B cell (primary cell): Measurements from ENCODE around the gene HMX2. TPM values are rescaled to one million over a fixed set of nuclear protein-coding genes. Genes with fewer than 3 reads are reported as not detected.

Experiments used
- ATAC-seq: fragments of 200-7000 bp; cut with Tn5 transposase; one replicate; pipeline ENCODE4 v1.10.0; 2021; ENCODE audit warnings: low read depth, mild to moderate bottlenecking, moderate number of reproducible peaks, moderate library complexity
- CTCF ChIA-PET: fragments of 350-600 bp; sonication (Branson Sonifier 250); formaldehyde crosslinking; loops from one replicate; lab custom pipeline; 2021; ENCODE audit warnings: antibody characterized with exemption, inconsistent platforms; lab: Charles Lee
- POLR2A ChIA-PET: fragments of 350-600 bp; sonication (Branson Sonifier 250); formaldehyde crosslinking; loops from one replicate; lab custom pipeline; 2021; ENCODE audit warnings: antibody characterized with exemption; lab: Charles Lee
- DNase-seq: peaks from one replicate; pipeline ENCODE4 v3.0.0; 2013
- H2AFZ ChIP-seq: 2 replicates; pipeline ENCODE4 v1.6.1; 2012; ENCODE audit warnings: mild to moderate bottlenecking, low read depth, low read length; ENCODE audit not compliant: insufficient read depth, poor library complexity, severe bottlenecking
- H3K27ac ChIP-seq, 2 donors: 1 replicate in 1 of 2; 2 replicates in 1 of 2; pipeline ENCODE4 v1.5.1; 2012 to 2013; ENCODE audit warnings: low read length in 2 of 2, mild to moderate bottlenecking in 2 of 2, moderate library complexity in 1 of 2
- H3K27me3 ChIP-seq, 4 experiments: fragments of 200-600 bp in 1 of 4; sonication (generic) in 1 of 4; replicated peaks in 1 of 4; 1 replicate in 2 of 4; 2 replicates in 2 of 4; pipeline versions ENCODE4 v1.6.1 to v1.7.0; 2013 to 2016; ENCODE audit warnings: low read length in 3 of 4, mild to moderate bottlenecking in 2 of 4, mixed read lengths in 1 of 4, moderate library complexity in 1 of 4; ENCODE audit not compliant: insufficient read depth in 4 of 4, control insufficient read depth in 3 of 4; ENCODE audit errors: control extremely low read depth in 1 of 4
- H3K36me3 ChIP-seq, 2 experiments: replicated peaks in 1 of 2; 1 replicate in 1 of 2; 2 replicates in 1 of 2; pipeline versions ENCODE4 v1.6.1 to v1.7.1; 2013; ENCODE audit warnings: low read length in 1 of 2; ENCODE audit not compliant: insufficient read depth in 2 of 2, control insufficient read depth in 1 of 2; ENCODE audit errors: control extremely low read depth in 1 of 2, extremely low read depth in 1 of 2
- H3K4me1 ChIP-seq, 2 donors: fragments of 200-600 bp in 1 of 2; sonication (generic) in 1 of 2; 1 replicate in 1 of 2; 2 replicates in 1 of 2; pipeline versions ENCODE4 v1.5.1 to v1.6.1; 2013 to 2017; ENCODE audit warnings: low read length in 2 of 2; ENCODE audit not compliant: control insufficient read depth in 2 of 2, insufficient read depth in 2 of 2
- H3K4me2 ChIP-seq: replicated peaks from 2 replicates; pipeline ENCODE3; 2012; ENCODE audit warnings: mild to moderate bottlenecking, low read depth, low read length; ENCODE audit not compliant: poor library complexity, severe bottlenecking
- H3K4me3 ChIP-seq, 5 experiments: fragments of 200-600 bp in 1 of 5; sonication (generic) in 1 of 5; 1 replicate in 3 of 5; 2 replicates in 2 of 5; pipeline versions ENCODE4 v1.5.1 to v1.7.0; 2011 to 2016; ENCODE audit warnings: low read length in 4 of 5, mild to moderate bottlenecking in 4 of 5, low read depth in 2 of 5, control low read depth in 1 of 5, moderate library complexity in 1 of 5; ENCODE audit not compliant: insufficient read depth in 1 of 5; ENCODE audit errors: control extremely low read depth in 1 of 5, extremely low read depth in 1 of 5
- H3K79me2 ChIP-seq: fragments of 200-600 bp; sonication (generic); one replicate; pipeline ENCODE4 v1.6.0; 2016; ENCODE audit warnings: low read length; ENCODE audit not compliant: control insufficient read depth, insufficient read depth
- H3K9ac ChIP-seq: fragments of 200-600 bp; sonication (generic); 2 replicates; pipeline ENCODE4 v1.6.1; 2017; ENCODE audit warnings: mild to moderate bottlenecking, low read length, moderate library complexity
- H3K9me3 ChIP-seq, 3 donors: one replicate each; pipeline versions ENCODE4 v1.6.1 to v1.7.1; 2013; ENCODE audit warnings: low read length in 2 of 3; ENCODE audit not compliant: control insufficient read depth in 2 of 3, insufficient read depth in 1 of 3; ENCODE audit errors: control extremely low read depth in 1 of 3
- H4K20me1 ChIP-seq: 2 replicates; pipeline ENCODE4 v1.6.0; 2012; ENCODE audit warnings: mild to moderate bottlenecking, low read length; ENCODE audit not compliant: insufficient read depth, control insufficient read depth, poor library complexity, severe bottlenecking
- H3K27ac Mint-ChIP-seq: one replicate; pipeline ENCODE4 v1.8.0; 2021; ENCODE audit warnings: mixed read lengths
- H3K27me3 Mint-ChIP-seq: one replicate; pipeline ENCODE4 v1.8.0; 2021; ENCODE audit warnings: mixed read lengths
- H3K4me1 Mint-ChIP-seq: one replicate; pipeline ENCODE4 v1.8.0; 2021; ENCODE audit warnings: mixed read lengths
- H3K4me3 Mint-ChIP-seq: one replicate; pipeline ENCODE4 v1.8.0; 2021; ENCODE audit warnings: mixed read lengths
- H3K9me3 Mint-ChIP-seq: one replicate; pipeline ENCODE4 v1.8.0; 2022; ENCODE audit warnings: mixed read lengths; ENCODE audit not compliant: insufficient read depth
- CTCF ChIP-seq: fragments of 200-600 bp; IDR thresholded peaks from one replicate; pipeline ENCODE4 v1.8.0; 2022; ENCODE audit warnings: antibody characterized with exemption, mild to moderate bottlenecking
- EZH2 ChIP-seq: IDR thresholded peaks from 2 replicates; pipeline ENCODE4 v1.6.1; 2012; ENCODE audit warnings: borderline replicate concordance, low read depth, mild to moderate bottlenecking, moderate library complexity, low read length; ENCODE audit not compliant: insufficient read depth, poor library complexity, severe bottlenecking
- WGBS: methylation state at CpG from one replicate; pipeline ENCODE4 v1.1.5; 2013; ENCODE audit warnings: missing lambda C conversion rate; ENCODE audit not compliant: insufficient coverage; 5-methylcytosine and 5-hydroxymethylcytosine counted together
- intact Hi-C: fragments of 100-400 bp; cut with micrococcal nuclease; formaldehyde crosslinking; loops from one replicate; pipeline ENCODE4 v1.10.0; 2022
- polyA plus RNA-seq: library from polyadenylated mRNA; depleted of rRNA; stranded (reverse); fragments of >200 nt; gene quantifications from 2 replicates; pipeline ENCODE4 v1.2.3, GENCODE V29; 2012
- total RNA-seq, 2 donors: library from RNA; stranded (reverse); fragments of 120-200 nt in 1 of 2; gene quantifications; 1 replicate in 1 of 2; 2 replicates in 1 of 2; pipeline versions ENCODE4 v1.2.3 to v1.2.4, GENCODE V29; 2013 to 2022

HMX2 gene
- total and polyA plus RNA-seq, 2 donors (not counting 1 experiment from before 2014, with no cell fraction given): not detected

- TF ChIP-seq EZH2 (no peak), CTCF (no peak)
- H2AFZ ChIP-seq: no peak overlapping the region
- Mint-ChIP-seq H3K27me3 (no peaks in the 10 kb centered on the region), H3K9me3 (no peaks in the 10 kb centered on the region), H3K4me3 (no peak overlapping the region), H3K27ac (no peak overlapping the region), H3K4me1 (peaks cover 43% of the 10 kb centered on the region)
- no peak overlapping the region for H3K4me3 ChIP-seq
- intact Hi-C loops: loop anchor here (10.0 kb wide), 1 partner anchor 1306 kb away; the partner anchor contains the start of gene LHPP
- peaks cover 20 to 60% of the 10 kb centered on the region in 2 experiments for H3K36me3 ChIP-seq
- ChIA-PET POLR2A (no interaction called here), CTCF (interaction anchor here (0.8 kb wide), 1 partner anchor 25 kb away, joined by 4 read pairs; no protein-coding TSS in a partner anchor)
- no peak overlapping the region for H3K9ac ChIP-seq
- peaks cover 14 to 16% of the 10 kb centered on the region in 2 donors for H3K4me1 ChIP-seq
- no peak overlapping the region for H3K4me2 ChIP-seq
- peaks cover 37% of the 10 kb centered on the region for H3K79me2 ChIP-seq
- WGBS: no CpG with 5 or more reads among the region's 1 CpG
- H3K9me3 ChIP-seq: no peaks in the 10 kb centered on the region
- no peak for DNase-seq
- no peak overlapping the region for H3K27ac ChIP-seq
- ATAC-seq: no peak
- H3K27me3 ChIP-seq: no peaks in the 10 kb centered on the region
- H4K20me1 ChIP-seq: peaks cover 46% of the 10 kb centered on the region
Observed at GRCh38 chr10:123158682-123159081, 10.7 kb downstream of the HMX2 start.

- Histone ChIP-seq H3K36me3 (peaks cover 21 to 73% of the 10 kb centered on the region in 2 experiments), H3K27me3 (no peaks in the 10 kb centered on the region), H3K27ac (no peak overlapping the region), H3K9me3 (no peaks in the 10 kb centered on the region), H3K79me2 (peaks cover 24% of the 10 kb centered on the region), H3K4me1 (peaks cover 5% of the 10 kb centered on the region in 2 donors), H2AFZ (no peak overlapping the region), H3K4me3 (no peak overlapping the region), H3K9ac (no peak overlapping the region), H4K20me1 (peaks cover 35% of the 10 kb centered on the region), H3K4me2 (no peak overlapping the region)
- POLR2A ChIA-PET: no interaction called here
- intact Hi-C loops: no loop called here
- H3K4me1 Mint-ChIP-seq: peaks cover 30% of the 10 kb centered on the region
- H3K4me3 Mint-ChIP-seq: no peak overlapping the region
- H3K27me3 Mint-ChIP-seq: no peaks in the 10 kb centered on the region
- no peaks in the 10 kb centered on the region for H3K9me3 Mint-ChIP-seq
- WGBS: 70% methylated on average over 4 of the region's 11 CpGs
- DNase-seq (no peak), ATAC-seq (no peak)
- CTCF ChIA-PET: no interaction called here
- no peak overlapping the region for H3K27ac Mint-ChIP-seq
- no peak for TF ChIP-seq EZH2
- TF ChIP-seq CTCF: no peak
Observed at GRCh38 chr10:123160311-123160980, 12.5 kb downstream of the HMX2 start.
